HEK293T (cell line): ENCODE data around the gene CCL22.

Source experiments
- ELF4 ChIP-seq: fragments of 450-650 bp; IDR thresholded peaks from 2 replicates; pipeline ENCODE4 v1.6.1; 2017; ENCODE audit warnings: antibody characterized with exemption
- FOXM1 ChIP-seq: fragments of 450-650 bp; IDR thresholded peaks from 2 replicates; pipeline ENCODE4 v1.6.1; 2017; ENCODE audit warnings: mild to moderate bottlenecking, borderline replicate concordance
- HDGF ChIP-seq: fragments of 450-650 bp; IDR thresholded peaks from 2 replicates; pipeline ENCODE4 v1.6.1; 2017; ENCODE audit warnings: antibody characterized with exemption, borderline replicate concordance
- LEF1 ChIP-seq: fragments of 450-650 bp; IDR thresholded peaks from 2 replicates; pipeline ENCODE4 v1.6.1; 2017; ENCODE audit warnings: mild to moderate bottlenecking, borderline replicate concordance
- TARDBP ChIP-seq: fragments of 450-650 bp; IDR thresholded peaks from 2 replicates; pipeline ENCODE4 v1.6.1; 2016

GRCh38 chr16:57343221-57343620, 15.4 kb upstream of the CCL22 start:
- TF ChIP-seq TARDBP (no peak), HDGF (no peak), ELF4 (no peak), LEF1 (no peak), FOXM1 (no peak)
